ENCODE data around the gene STAB1.
A peak's percentile ranks its signal among the peaks of the same experiment; 100 is the strongest.

STAB1 gene

DNA sequence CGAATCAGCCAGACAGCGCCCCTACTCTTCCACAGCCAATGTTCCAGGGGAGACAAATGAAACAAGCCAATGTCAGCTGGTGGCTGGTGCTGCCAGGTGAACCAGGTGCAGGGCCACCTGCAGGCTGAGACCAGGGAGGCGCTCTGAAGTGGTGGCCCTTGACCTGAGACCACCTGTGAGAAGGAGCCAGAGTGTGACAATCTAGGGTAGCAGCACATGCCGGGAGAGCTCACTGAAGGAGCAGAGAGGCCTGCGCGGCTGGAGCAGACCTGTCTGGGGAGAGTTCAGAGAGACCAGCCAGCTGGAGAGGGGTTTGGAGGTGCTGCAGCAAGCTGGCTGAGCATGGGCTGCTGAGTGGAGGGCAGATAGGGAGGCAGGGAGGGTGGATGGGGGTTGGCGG is 693 bp upstream of the STAB1 start:
- TF ChIP-seq Cebpa-rat (IDR thresholded peaks at IDR 0.05) = no peak
- peak overlapping the region; percentile 71 to 96 (median 91) for H3K9ac ChIP-seq
- H3K4me1 ChIP-seq = peaks cover 69 to 99% (median 98%) of the 10 kb centered on the region in 10 experiments
- no peaks in the 10 kb centered on the region for H3K27me3 ChIP-seq
- H3K4me2 ChIP-seq = peak overlapping the region in 10 of 11 experiments; percentile 81 to 100 (median 98); a peak in 20 of 22 replicates
- peak overlapping the region in 6 of 10 experiments; percentile 60 to 81 (median 70); a peak in 9 of 20 replicates for H3K4me3 ChIP-seq
- H3K27ac ChIP-seq = peak overlapping the region; percentile 85 to 99 (median 97)
- peaks cover 32 to 73% (median 52%) of the 10 kb centered on the region in 11 experiments for H3K36me3 ChIP-seq
- H3K9me3 ChIP-seq (replicated peaks in 1 of 11) = no peaks in the 10 kb centered on the region
- peaks cover 0 to 6% (median 0%) of the 10 kb centered on the region in 11 experiments; a peak in 2 of 22 replicates for H4K20me1 ChIP-seq

DNA sequence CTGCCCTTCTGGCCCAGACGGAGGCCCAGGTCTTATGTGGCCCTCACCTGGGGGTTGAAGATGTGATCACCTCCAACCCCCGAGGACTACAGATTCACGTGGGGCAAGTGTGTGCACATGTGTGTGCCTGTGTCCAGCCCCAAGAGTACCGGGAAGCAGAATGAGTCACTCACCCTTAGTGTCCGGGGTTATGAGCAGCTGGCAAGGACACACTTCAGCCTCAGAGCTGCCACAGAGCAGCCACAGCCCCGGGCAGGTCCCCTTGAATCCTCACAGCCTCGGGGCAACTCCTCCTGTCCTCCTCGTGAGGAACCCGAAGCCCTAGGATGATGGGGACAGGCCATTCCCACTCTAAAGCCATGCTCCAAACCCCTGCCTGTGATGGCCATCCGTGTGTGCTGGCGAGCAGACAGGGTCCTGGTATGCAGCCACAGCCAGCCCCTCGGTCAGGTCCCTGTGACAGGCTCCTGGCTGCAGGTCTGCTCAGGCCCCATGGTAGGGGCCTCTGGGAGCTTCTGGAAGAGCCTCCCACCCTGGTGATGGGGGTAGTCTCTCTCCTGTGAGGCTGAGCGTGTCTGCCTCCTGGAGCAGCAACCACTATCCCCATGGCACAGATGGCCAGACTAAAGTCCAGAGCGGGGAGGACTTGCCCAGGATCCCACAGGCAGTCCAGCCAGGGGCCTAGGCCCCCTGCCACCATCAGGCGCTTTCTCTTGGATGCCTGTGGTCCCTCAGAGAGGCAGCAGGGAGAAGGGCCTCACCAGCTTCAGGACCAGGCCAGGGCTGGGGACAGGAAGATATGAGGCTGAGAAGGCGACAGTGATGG is 852 bp downstream of the STAB1 start:
- H3K27ac ChIP-seq = peak overlapping the region; percentile 85 to 99 (median 97)
- no peaks in the 10 kb centered on the region; a peak in 2 of 22 replicates for H4K20me1 ChIP-seq
- H3K9ac ChIP-seq = peak overlapping the region; percentile 71 to 96 (median 91)
- H3K4me1 ChIP-seq = peaks cover 67 to 99% (median 98%) of the 10 kb centered on the region in 10 experiments
- no peak for TF ChIP-seq Cebpa-rat (IDR thresholded peaks at IDR 0.05)
- H3K27me3 ChIP-seq = no peaks in the 10 kb centered on the region
- peaks cover 28 to 76% (median 54%) of the 10 kb centered on the region in 11 experiments for H3K36me3 ChIP-seq
- H3K9me3 ChIP-seq (replicated peaks in 1 of 11) = no peaks in the 10 kb centered on the region
- peak overlapping the region; percentile 76 to 100 (median 98) for H3K4me2 ChIP-seq
- H3K4me3 ChIP-seq = peak overlapping the region in 8 of 10 experiments; percentile 22 to 81 (median 66); a peak in 15 of 20 replicates

DNA sequence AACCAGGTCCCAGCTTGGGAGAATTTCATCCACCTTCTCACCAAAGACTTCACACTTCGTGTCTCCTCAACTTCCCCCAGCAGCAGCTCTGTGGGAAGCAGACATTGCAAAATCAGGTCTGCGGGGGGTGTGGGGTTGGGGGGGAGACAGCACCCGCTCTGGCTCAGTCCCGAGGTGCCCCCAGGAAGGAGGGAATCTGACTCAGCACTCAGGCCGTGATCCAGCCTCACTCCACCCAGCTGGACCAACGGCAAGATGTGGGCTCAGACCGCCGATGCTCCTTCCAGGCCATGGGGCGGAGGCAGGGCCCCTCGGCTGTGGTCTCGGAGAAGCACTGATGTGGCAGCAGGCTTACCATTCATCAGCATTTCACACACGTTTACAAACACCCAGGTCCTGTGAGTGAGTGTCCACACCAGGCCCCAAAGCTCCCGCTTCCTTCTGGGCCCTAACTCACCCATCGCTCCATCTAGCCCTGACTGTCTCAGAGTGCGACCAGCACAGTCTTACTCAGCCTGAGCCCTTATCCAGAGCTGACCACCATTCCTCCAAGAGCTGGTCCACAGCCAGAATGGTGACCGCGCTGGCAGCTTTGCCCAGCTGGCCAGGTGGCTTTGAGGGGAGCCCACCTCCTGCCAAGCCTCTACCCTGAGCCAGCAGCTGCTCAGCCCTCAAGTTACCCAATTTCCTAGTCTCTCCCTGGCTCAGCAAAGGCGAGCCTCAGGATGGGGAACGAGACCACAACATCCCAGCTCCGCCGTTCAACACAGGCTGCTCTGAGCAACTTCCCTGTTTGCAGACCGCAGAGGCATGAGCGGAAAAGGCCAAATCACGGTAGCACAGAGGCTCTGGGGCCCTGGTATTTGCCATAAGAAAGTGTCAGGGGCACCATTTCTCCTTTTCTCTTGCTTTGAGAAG is 3.3 kb downstream of the STAB1 start:
- peak overlapping the region; percentile 85 to 99 (median 97) for H3K27ac ChIP-seq
- peak overlapping the region; percentile 69 to 100 (median 98) for H3K4me2 ChIP-seq
- peaks cover 3 to 76% (median 46%) of the 10 kb centered on the region in 11 experiments; a peak in 19 of 22 replicates for H3K36me3 ChIP-seq

DNA sequence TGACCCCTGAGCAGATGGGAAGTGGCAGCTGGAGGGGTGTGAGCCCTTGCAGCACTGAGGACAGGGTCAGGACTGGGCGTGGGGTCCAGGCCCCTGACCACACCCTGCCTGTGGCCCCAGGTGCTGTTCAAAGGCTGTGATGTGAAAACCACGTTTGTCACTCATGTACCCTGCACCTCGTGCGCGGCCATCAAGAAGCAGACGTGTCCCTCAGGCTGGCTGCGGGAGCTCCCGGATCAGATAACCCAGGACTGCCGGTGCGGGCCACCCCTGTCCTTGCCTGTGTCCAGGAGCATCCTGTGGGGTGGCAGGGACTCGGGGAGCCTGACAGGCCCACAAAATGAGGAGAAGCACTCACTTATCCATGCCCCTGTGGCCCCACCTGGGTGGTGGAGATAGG is 5.9 kb downstream of the STAB1 start:
- H4K20me1 ChIP-seq = peaks cover 0 to 45% (median 0%) of the 10 kb centered on the region in 11 experiments; a peak in 9 of 22 replicates
- H3K4me2 ChIP-seq = peak overlapping the region; percentile 45 to 100 (median 96); a peak in 21 of 22 replicates
- peaks cover 0 to 81% (median 57%) of the 10 kb centered on the region in 11 experiments; a peak in 14 of 22 replicates for H3K36me3 ChIP-seq
- H3K9ac ChIP-seq = peak overlapping the region in 10 of 11 experiments; percentile 9 to 93 (median 73); a peak in 19 of 22 replicates
- peaks cover 62 to 97% (median 83%) of the 10 kb centered on the region in 10 experiments for H3K4me1 ChIP-seq
- H3K27ac ChIP-seq = peak overlapping the region; percentile 48 to 99 (median 95)
- H3K27me3 ChIP-seq = no peaks in the 10 kb centered on the region
- peak overlapping the region in 3 of 10 experiments; percentile 19 to 28 (median 20); a peak in 4 of 20 replicates for H3K4me3 ChIP-seq
- no peak for TF ChIP-seq Cebpa-rat (IDR thresholded peaks at IDR 0.05)
- H3K9me3 ChIP-seq (replicated peaks in 1 of 11) = no peaks in the 10 kb centered on the region

More for the DNA sequence above, 3.3 kb downstream of the STAB1 start:
- Histone ChIP-seq H3K27me3 (no peaks in the 10 kb centered on the region), H4K20me1 (peaks cover 0 to 18% (median 0%) of the 10 kb centered on the region in 11 experiments; a peak in 5 of 22 replicates), H3K9me3 (replicated peaks in 1 of 11) (no peaks in the 10 kb centered on the region), H3K4me1 (peaks cover 81 to 99% (median 98%) of the 10 kb centered on the region in 10 experiments), H3K9ac (peak overlapping the region; percentile 75 to 96 (median 91)), H3K4me3 (peak overlapping the region in 9 of 10 experiments; percentile 2 to 81 (median 62); a peak in 16 of 20 replicates)
- TF ChIP-seq Cebpa-rat (IDR thresholded peaks at IDR 0.05) = peak in 10 of 11 experiments; percentile 13 to 88 (median 74); a peak in 15 of 22 replicates

DNA sequence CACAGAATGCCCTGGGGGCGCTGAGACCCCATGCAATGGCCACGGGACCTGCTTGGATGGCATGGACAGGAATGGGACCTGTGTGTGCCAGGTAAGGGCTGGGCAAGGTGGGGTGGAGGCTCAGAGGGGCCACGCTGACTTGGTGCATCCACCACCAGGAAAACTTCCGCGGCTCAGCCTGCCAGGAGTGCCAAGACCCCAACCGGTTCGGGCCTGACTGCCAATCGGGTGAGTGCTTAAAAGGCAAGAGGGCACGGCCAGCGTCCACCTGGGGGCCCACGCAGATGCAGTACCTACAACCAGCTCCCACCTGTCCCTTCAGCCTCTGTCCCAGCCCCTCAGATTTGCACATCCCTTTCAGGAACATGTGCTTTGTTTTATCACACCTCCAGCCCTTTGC is 6.9 kb downstream of the STAB1 start:
- peaks cover 62 to 97% (median 74%) of the 10 kb centered on the region in 10 experiments for H3K4me1 ChIP-seq

DNA sequence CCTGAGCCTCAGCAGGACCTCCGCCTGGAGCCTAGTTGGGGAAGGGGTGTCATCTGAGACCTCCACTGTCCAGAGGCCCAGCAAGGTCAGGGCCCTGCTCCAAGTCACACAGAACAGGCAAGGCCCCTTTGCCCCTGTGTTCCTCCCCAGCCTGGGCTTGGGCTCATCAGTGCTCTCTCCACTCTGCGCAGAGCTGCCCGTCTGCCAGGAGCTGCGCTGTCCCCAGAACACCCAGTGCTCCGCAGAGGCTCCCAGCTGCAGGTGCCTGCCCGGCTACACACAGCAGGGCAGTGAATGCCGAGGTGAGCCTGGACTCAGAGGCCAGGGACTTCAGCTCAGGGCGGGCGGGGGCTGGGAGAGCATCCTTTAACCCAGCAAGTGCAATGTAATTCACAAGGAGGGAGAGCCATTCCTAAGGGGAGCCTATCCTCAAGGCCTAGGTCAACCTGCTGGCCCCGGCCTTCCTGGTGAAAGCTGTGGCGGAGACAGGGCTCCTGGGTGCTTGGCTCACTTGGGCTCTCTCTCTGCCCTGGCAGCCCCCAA is 7.7 kb downstream of the STAB1 start:
- no peaks in the 10 kb centered on the region for H3K9me3 ChIP-seq (replicated peaks in 1 of 11)
- peaks cover 54 to 97% (median 65%) of the 10 kb centered on the region in 10 experiments for H3K4me1 ChIP-seq
- no peaks in the 10 kb centered on the region for H3K27me3 ChIP-seq
- H3K27ac ChIP-seq = peak overlapping the region; percentile 31 to 99 (median 95); a peak in 20 of 22 replicates
- H3K4me2 ChIP-seq = peak overlapping the region; percentile 45 to 100 (median 96)
- no peak for TF ChIP-seq Cebpa-rat (IDR thresholded peaks at IDR 0.05)
- no peak overlapping the region; a peak in 1 of 20 replicates for H3K4me3 ChIP-seq
- peaks cover 0 to 82% (median 65%) of the 10 kb centered on the region in 11 experiments; a peak in 14 of 22 replicates for H3K36me3 ChIP-seq
- H3K9ac ChIP-seq = peak overlapping the region; percentile 26 to 93 (median 69); a peak in 16 of 22 replicates
- H4K20me1 ChIP-seq = peaks cover 0 to 63% (median 0%) of the 10 kb centered on the region in 11 experiments; a peak in 9 of 22 replicates

More for the DNA sequence above, 6.9 kb downstream of the STAB1 start:
- Histone ChIP-seq H3K27me3 (no peaks in the 10 kb centered on the region), H3K9ac (peak overlapping the region; percentile 26 to 93 (median 69); a peak in 19 of 22 replicates), H3K36me3 (peaks cover 0 to 81% (median 62%) of the 10 kb centered on the region in 11 experiments; a peak in 14 of 22 replicates), H3K4me3 (peak overlapping the region in 2 of 10 experiments; percentile 20 to 43; a peak in 2 of 20 replicates), H4K20me1 (peaks cover 0 to 54% (median 0%) of the 10 kb centered on the region in 11 experiments; a peak in 9 of 22 replicates), H3K9me3 (replicated peaks in 1 of 11) (no peaks in the 10 kb centered on the region), H3K27ac (peak overlapping the region; percentile 48 to 99 (median 95); a peak in 21 of 22 replicates), H3K4me2 (peak overlapping the region; percentile 45 to 100 (median 96))
- TF ChIP-seq Cebpa-rat (IDR thresholded peaks at IDR 0.05) = no peak

DNA sequence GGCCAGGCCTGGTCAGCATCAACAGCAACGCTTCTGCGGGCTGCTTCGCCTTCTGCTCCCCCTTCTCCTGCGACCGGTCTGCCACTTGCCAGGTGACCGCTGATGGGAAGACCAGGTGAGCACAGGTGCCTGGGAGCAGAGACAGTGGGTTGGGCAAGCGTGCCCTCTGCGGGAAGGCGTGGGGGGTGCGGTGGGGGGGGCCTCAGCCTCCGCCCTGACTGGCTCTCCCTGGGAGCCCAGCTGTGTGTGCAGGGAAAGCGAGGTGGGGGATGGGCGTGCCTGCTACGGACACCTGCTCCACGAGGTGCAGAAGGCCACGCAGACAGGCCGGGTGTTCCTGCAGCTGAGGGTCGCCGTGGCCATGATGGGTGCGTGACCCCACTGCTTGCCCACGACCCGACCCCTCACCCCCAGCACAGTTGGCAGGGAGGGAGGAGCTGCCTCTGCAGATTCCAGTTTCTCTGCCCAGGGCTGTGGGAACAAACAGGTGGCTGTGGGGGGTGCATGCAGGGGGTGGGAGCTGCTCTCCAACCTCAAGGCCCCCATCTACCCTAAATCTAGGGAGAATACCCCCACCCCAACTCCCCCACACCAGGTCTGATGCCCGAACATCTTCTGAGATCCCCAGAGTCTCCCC is 8.8 kb downstream of the STAB1 start:
- TF ChIP-seq Cebpa-rat (IDR thresholded peaks at IDR 0.05) = no peak
- H3K27ac ChIP-seq = peak overlapping the region in 5 of 11 experiments; percentile 95 to 99 (median 98); a peak in 7 of 22 replicates
- H3K4me2 ChIP-seq = peak overlapping the region in 7 of 11 experiments; percentile 81 to 100 (median 96); a peak in 8 of 22 replicates
- peaks cover 0 to 92% (median 74%) of the 10 kb centered on the region in 11 experiments; a peak in 14 of 22 replicates for H3K36me3 ChIP-seq
- H4K20me1 ChIP-seq = peaks cover 0 to 73% (median under 1%) of the 10 kb centered on the region in 11 experiments; a peak in 9 of 22 replicates
- no peaks in the 10 kb centered on the region for H3K27me3 ChIP-seq
- H3K4me3 ChIP-seq = no peak overlapping the region
- no peaks in the 10 kb centered on the region for H3K9me3 ChIP-seq (replicated peaks in 1 of 11)
- peaks cover 43 to 98% (median 56%) of the 10 kb centered on the region in 10 experiments for H3K4me1 ChIP-seq
- H3K9ac ChIP-seq = peak overlapping the region in 4 of 11 experiments; percentile 1 to 73 (median 12); a peak in 4 of 22 replicates

All from BLaER1 treated with 17β-estradiol and CSF1 and Interleukin-3, amounts not matched to agents 10 nM and 100 nM (cell line).